Measurements from ENCODE around the gene NTNG2.

NTNG2 gene

DNA sequence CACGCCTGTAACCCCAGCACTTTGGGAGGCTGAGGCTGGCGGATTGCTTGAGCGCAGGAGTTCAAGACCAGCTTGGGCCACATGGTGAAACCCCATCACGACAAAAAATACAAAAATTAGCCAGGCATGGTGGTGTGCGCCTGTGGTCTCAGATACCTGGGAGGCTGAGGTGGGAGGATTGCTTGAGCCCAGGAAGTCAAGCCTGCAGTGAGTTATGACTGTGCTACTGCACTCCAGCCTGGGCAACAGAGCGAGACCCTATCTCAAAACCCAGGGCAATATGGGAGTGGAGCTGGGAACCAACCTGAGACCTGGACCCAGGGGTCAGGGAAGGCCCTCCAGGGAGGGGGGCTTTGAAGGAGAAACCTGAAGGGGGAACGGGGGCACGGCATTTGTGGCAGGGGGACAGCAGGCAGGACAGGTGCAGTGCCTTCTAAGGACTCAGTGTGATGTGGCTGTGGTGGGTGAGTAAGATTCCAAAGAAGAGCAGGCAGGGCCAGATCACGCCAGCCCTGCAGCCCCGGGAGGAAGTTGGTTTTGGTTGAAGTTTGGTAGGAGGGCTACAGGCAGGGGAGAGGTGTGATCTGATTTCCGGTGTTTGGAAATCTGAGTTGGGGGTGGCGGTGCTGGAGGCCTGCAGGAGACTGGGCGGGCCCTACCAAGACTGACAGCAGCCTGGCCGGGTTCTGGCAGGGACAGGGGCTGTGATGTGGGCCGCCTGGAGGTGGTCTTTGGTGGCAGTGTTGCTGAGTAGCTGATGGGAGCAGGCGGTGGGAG lies 46.2 kb downstream of the NTNG2 start:
- DNase-seq = no peak

DNA sequence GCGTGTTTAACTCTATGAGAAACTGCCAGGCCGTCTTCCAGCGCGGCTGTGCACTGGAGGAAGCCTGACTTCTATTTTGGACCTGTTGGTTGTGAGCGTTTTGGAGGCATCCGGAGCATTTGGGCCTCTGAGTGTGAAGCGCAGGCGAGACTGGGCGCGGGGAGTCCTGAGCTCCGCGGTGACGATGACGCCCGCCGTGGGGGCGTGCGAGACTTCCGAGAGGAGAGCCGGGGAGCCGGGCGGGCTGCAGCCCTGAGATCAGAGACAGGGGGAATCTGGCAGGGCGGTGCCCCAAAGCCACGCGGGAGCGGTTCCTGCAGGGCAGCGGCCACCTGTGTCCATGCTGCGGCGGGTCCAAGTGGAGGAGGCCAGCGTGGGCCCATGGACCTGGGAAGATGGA lies 47.4 kb downstream of the NTNG2 start:
- no peak for DNase-seq

DNA sequence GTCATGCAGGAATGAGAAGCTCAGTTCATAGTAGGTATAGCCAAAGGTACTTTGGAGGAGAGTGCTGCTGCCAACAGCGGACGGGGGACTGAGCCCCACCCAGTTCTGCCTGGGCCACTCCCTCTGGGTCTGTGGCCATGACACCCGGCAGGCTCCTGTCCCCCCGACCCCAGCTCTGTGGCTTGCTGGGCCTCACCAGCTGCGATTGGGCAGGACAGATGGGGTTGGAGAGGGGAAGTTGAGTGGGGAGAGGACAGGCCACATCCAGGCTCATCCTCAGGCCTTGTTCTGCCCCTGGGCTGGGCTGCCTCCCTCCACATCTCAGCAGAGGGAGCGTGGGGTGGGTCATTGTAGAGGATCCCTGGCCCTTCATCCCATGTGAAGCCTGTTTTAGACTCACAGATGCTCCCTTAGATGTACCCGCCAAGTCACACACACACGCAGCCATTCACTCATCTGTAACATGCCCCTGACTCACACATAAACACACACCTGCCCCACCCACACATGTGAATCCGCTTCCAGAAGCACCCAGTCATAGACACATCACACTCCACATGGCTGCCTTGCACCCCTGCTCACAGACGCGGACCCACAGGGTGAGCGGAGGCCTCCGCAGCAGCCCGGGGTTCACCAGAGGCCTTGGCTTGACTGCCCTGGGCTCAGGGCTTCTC lies 48.8 kb downstream of the NTNG2 start:
- no peak for DNase-seq

DNA sequence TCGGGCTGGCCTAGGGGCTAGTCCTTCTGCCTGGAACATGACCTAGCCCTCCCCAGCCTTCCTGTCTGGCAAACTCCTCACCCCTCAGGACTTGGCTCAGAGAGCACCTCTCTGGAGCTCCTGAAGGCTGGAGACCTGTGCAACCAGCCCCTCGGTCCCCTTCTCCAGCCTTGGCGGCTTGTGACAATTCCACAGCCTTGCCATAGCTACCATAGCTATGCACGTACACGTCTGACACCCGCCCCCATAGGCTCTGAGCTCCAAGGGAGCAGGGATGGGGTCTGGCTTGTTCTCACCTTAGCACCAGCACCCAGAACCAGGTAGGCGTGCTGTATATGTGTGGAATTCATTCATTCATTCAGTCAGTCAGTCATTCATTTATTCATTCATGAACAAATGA lies 49.7 kb downstream of the NTNG2 start:
- no peak for DNase-seq

DNA sequence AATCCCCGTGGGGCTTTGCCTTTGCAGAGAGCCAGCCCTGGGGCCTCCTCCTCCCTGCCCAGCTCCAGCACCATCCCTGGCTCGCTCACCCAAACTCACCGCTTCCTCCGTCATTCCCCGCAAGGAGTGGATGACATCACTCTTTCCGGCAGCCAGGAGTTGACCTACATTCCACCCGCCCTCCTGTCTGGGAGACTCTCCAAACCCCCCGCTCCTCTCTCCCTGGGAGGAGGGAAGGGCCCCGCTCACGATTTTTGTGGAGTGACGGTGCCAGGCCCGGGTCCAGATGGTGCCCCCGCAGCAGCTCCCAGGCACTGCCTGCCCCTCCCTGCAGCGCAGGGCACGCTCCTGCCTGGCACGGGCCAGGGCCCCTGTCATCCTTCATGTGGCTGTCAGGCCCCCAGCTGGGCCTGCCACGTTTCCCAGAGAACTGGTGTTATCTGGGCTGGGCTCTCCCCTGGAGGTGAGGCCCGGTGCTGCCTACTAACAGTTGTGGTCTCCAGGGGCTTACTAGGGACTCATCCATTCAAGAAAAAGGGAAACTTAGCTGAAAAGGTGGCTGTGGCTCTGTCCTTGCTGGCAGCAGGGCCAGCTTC lies 52.3 kb downstream of the NTNG2 start:
- no peak for DNase-seq

DNA sequence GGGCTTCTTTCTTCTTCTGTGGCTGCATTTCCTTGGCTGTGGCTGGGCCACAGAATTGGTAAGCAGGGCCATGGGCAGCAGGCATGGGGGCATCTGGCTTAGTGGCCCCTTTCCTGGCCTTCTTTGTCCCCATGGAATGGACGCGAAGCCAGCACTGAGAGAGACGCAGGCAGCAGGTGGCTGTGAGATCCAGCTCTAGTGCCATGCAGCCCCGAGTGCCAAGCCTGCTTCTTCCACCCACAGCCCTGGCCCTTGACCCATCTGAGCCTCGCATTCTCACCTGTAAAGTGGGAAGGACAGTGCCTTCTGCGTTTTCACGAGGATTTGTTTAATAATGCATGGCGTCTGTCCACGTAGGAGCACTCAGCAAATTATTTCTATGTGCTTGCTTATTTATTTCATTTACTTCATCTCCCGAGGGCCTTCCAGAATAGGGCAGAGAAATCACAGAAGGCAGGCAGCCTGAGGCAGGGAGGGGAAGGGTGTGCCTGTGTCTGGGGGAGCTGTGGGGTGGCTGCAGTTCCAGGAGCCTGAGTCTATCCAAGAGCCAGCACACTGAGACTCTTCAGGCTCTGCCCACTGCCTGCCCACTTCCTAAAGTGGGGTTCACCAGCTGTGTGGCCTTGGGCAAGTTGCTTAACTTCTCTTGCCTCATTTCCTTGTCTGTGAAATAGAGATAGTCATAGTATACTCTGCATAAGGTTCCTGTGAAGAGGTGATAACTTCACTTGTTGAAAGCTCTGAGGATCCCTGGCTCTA lies 55.2 kb downstream of the NTNG2 start:
- peak; percentile 32 for DNase-seq

DNA sequence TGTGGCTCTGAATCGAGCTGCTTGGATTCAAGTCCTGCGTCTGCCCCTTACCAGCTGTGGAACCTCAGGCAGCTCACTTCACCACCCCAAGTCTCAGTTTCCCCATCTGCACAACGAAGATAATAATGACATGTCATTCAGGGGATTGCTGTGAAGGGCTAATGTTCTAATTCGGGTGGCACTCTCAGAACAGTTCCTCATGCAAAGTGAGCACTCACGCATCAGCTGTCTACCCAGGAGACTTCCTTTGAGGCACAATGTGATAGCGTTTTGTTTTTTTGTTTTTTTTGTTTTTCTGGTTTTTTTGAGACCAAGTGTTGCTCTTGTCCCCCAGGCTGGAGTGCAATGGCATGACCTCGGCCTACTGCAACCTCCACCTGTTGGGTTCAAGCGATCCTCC lies 56.4 kb downstream of the NTNG2 start:
- DNase-seq = no peak

DNA sequence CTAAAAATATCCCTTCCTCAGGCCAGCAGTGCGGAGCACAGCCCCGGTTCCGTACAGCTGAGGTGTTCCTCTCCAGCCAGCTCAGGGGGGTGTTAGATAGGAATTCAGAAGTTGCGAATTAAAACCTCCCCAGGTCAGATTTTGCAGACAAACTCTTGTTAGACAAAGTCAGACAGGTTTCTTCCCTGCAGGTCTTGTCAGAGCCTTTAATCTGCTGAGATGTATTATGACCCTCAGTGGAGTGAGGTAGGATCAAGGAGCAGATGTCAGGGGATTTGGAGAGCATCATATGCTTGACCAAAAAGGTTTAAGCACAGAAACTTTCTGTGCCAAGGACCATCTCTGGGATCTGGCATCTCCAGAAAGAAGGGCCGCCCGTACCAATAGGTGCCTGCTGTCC lies 60.1 kb downstream of the NTNG2 start:
- DNase-seq = no peak

DNA sequence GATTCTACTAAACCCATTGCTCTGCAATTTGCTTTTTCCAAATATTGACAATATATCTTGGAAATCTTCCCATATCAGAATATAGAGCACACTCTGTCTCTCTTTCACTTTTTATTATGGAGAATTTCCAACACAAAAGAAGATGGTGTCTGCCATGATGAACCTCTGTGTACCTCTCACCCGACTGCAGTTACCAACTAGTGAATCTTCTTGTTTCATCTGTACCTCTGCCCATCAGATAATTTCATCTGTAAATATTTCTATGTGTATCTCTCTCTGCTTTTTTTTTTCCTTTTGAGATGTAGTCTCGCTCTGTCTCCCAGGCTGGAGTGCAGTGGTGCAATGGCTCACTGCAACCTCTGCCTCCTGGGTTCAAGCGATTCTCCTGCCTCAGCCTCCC lies 62.8 kb downstream of the NTNG2 start:
- no peak for DNase-seq

DNA sequence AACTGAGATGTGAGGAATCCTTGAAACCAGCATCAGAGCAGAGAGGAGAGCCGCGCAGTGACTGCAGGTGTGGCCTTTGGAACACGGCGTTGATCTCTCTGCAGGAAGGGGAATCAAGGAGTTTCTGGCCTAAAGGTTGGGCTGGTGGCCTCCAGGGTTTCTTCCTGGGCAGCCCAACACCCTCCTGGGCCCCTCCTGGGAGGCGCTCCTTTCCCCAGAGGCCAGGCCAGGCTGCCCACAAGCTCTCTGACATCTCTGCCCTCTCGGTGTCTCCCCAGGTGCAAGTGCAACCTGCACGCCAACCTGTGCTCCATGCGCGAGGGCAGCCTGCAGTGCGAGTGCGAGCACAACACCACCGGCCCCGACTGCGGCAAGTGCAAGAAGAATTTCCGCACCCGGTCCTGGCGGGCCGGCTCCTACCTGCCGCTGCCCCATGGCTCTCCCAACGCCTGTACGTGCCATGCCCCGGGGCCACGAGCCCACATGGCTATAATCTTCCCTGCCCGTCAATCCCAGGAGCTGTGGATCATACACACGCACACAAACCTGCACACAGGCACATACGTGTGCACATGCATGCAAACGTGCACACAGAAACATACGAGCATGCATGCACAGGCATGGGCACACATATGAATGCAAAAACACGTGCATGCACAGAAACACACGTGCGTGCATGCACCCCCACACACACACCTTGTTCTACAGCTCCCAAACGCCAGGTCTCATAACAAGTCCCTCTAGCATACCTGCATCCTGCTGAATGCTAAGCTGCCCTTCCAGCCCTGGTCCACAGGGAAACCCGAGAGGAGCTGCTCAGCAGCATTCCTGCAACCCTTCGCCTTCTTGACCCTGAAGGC lies 64.9 kb downstream of the NTNG2 start:
- no peak for DNase-seq

DNA sequence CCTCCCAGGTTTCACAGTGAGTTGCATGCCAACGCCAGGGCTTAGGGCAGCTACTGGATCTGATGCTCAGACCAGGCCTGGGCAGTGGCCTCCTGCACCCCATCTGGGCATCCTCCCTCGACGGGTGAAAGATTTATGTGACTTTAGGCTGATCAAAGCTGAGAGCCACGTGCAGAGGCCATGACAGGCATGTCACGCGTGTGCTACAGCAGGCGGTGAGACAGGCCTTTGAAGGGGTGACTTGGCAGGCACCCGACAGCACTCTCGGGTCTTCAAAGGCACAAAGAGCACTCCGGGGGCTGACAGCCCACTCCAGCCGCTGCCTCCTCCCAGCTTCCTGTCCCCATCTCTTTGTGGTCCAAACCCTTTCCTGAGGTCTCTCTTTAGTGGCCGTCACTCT lies 66.2 kb downstream of the NTNG2 start:
- DNase-seq = no peak

DNA sequence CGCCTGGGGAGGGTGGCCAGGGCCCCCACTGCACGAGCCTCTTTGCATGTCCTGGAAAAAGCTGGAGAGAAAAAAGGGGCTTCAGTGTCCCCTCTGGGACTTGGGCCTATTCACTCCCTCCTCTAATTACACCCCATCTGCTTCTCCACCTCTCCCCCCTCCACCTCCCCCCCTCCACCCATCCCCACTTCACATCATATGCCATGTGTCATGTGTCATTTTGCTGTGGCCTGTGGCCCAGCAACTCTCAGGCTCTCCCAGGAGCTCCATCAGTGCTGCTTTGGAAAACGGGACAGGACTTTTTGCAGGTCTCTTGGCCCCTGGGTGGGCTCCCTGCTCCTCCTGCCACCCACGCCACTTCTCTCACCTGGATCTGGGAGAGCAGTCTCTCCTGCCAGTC lies 68.7 kb downstream of the NTNG2 start:
- DNase-seq = no peak

DNA sequence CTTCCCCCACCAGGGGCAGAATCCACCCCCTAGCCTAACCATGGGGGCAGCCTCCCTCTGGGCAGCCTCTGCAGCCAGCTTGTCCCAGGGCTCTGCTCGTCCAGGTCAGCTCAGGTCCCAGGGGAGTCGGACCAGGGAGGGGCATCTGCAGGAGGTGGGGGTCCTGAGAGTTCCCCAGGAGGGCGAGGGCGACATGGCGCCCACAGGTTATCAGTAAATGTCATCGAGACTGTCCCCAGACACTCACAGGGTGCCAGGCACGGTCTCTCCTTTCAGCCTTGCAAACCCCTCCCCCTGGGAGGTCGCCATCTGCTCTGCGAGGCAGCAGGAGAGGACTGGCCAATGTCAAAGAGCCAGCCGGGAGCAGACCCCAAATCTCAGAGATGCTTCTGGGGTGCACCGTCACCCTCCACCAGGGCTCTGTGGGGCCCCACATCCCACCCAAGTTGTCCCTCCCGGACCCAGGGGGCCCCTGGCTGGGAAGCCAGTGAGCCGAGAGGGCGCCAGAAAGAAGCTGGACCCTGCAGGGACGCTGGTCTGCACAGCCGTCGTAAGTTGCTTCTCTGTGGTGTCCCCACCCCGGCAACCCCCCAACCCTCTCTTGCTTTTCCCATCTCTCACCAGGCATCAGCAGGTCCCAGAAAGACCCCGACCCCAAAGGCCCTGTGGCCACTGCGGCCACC lies 69.3 kb downstream of the NTNG2 start:
- no peak for DNase-seq

DNA sequence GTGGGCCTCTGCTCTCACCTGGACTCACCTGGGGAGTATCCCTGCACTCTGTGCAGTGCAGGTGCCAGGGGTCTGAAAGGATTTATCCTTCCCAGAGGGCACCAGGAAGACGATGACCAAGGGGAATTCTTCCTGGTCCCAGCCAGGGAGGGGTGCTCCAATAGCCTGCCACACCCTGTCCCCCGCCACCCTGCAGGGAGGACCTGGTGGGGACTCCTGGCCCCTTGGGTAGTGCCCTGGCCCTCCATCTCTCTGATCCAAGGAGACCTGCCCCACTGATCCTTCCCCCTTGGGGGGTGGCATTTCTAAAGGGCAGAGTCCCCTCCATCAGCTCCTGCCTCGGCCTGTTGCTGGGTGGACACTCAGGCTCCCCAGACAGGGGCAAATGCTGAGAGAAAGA lies 70.7 kb downstream of the NTNG2 start:
- no peak for DNase-seq

DNA sequence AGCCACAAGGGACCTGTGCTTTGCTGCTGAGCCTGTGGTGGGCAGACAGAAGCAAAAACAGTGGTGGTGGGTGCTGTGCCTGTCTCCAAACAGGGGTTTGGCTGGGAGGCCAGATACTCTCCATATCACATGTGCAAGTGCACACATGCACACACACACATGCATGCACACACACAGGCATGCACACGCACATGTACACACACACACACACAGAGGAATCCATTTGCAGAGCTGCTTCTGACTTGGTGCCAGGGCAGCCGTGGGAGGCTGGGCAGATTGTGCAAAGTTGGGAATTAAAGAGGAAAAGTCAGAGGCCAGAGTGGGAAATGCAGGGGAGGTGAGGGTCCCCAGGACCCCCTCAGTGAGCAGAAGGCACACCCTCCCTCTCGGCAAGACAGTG lies 71.3 kb downstream of the NTNG2 start:
- DNase-seq = no peak

DNA sequence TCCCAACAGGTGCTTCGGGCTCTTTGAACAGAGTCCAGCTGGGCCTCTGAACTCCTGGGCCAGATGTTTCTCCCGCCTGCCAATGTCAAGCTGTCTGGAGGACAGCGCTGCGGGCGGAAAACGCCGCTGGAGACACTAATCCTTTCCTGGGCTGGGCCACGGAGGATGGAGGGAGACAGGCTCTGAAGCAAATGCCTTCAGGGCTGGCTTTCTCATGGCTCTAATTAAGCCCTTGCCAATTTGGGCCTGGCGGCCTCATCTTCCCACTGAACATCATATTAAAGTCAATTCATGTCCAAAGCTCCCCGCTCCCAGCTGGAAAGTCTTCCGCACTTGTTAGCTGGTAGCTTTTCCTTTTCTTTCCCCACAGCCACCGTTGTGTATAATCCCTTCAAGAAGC lies 72.7 kb downstream of the NTNG2 start:
- no peak for DNase-seq

DNA sequence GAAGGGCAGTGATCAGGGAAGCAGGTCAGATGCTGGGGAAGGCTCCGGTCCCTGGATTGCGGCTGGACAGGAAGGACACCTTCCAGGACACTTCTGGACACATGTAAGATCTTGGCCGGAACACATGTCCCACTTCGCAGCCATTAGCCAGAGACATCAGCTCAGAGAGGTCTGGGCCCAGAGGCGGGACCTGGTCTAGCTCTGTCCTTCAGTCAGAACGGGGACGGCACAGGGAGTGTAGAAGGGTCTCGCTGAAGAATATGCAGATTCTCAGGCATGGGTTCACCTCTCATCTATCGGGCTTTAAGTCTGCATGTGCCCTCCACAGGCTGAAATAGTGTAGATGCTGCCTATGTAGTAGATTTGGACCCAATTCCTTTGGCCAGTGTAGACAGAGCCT lies 73.3 kb downstream of the NTNG2 start:
- no peak for DNase-seq

DNA sequence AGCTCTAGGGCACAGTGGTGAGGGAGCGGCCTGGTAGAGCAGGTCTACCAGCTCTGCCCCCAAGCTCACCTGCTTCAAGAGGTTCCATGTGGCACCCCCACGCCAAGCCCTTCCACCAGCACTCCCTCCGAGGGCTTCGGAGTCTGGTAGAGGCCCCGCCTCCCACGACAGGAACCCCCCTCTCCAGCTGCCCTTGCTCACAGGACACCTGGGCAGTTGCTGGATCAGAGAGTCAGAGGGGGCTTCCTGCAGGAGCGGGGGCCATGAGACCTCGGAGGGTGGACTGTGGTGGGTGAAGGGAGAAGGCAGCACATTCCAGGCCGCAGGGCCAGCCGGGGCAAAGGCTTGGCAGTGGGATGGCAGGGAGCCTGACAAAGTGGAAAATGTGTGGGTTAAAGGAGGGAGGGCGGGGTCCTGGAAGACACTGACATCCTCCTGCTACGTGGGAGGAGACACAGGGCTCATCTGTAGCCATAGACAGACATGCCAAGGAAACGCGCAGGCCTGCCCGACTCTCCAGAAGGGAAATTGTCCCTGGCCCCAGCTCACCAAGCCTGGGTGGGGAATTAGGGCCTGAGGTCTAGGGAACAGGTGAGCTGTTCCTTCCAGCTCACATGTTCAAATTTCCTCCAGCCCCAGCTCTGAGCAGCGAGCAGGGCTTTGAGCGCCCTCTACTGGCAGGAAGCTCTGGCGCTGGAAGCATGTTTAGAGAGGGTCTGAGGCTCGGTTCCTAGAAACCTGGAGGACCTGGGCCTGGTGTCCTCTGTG lies 74.2 kb downstream of the NTNG2 start:
- DNase-seq = peak; percentile 64

DNA sequence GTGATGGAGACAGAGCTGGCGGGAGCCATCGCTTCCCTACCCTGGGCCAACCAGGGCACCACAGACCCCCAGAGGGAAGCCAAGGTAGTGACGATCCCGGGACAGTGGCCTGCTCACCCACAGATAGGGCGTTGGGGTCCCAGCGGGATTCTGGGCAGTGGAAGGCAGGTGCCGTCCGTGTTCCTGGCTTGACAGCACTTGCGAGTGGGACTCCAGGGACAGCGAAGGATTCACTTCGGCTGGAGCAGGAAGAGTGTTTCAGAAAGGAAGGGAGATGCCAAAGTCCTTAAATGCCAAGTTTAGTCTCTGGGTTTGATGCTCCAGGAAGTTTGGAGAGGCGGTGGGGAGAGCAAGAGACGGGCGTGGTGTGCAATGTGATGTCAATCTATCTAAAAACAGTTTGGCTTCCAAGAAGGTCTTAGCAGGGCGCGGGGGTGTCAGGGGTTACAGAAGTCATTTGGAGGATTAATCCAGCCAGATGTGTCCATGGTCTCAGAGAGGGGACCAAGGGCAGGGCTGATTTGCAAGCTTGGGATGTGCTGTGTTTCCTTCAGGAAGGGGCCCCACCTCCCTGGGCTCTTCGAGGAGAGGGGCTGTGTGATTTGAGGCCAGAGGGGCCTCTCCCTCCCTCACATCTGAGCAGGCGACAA lies 74.9 kb downstream of the NTNG2 start:
- DNase-seq = no peak

DNA sequence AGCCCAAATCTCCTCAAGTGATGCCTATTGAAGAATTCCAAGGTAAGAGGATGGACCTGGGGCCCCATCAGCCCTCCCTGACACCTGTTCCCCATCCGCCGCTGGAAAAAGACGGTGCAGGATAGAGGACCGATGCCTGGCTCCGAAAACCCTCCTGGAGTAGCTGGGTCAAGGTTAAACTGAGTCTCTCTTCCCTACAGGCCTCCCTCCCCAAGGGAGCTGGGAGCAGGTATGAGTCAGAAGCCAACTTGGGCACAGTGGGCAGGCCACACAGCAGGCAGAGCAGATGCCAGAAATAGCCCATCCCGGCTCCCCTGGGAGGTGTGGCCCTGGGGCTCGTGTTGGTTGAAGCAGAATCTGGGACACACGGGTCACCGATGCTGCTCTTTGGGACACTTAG lies 75.6 kb downstream of the NTNG2 start:
- no peak for DNase-seq
